Kidney capillary endothelial cell (primary cell): ENCODE results near the gene ADCY9.
"Not testable (repeated sequence)": the region's sequence is repeated elsewhere in the genome, so short reads cannot be mapped to it uniquely, and the experiment has no call there.

Source experiments
- DNase-seq: peaks from one replicate; pipeline ENCODE4 v3.0.0-alpha.2; 2018; ENCODE audit warnings: low spot score

The ADCY9 gene

GRCh38 chr16:4116325-4117249 lies at the start of gene ADCY9:
TSS of gene ADCY9 (minus strand) at chr16:4116442. CDS start at chr16:4115442, 1,000 bp downstream.
- DNase-seq: peak; percentile 61

- DNase-seq: no peak
These were observed 44.6 kb upstream of the ADCY9 start for GRCh38 chr16:4160658-4161430.

- DNase-seq: no peak
These were observed 43.5 kb upstream of the ADCY9 start for GRCh38 chr16:4159726-4160125.

- no peak for DNase-seq
These were observed 42.2 kb upstream of the ADCY9 start for GRCh38 chr16:4158143-4159093.

GRCh38 chr16:4157376-4157825 lies 41.2 kb upstream of the ADCY9 start:
- DNase-seq: no peak

GRCh38 chr16:4156503-4156902 lies 40.3 kb upstream of the ADCY9 start:
- DNase-seq: not testable (repeated sequence)

GRCh38 chr16:4153364-4153763 lies 37.1 kb upstream of the ADCY9 start:
- not testable (repeated sequence) for DNase-seq

GRCh38 chr16:4152267-4152666 lies 36.0 kb upstream of the ADCY9 start:
- DNase-seq: no peak

- no peak for DNase-seq
These were observed 31.0 kb upstream of the ADCY9 start for GRCh38 chr16:4147236-4147635.

GRCh38 chr16:4142268-4142667 lies 26.0 kb upstream of the ADCY9 start:
- no peak for DNase-seq

GRCh38 chr16:4141604-4142003 lies 25.4 kb upstream of the ADCY9 start:
- DNase-seq: no peak

GRCh38 chr16:4140652-4141051 lies 24.4 kb upstream of the ADCY9 start:
- no peak for DNase-seq

- no peak for DNase-seq
These were observed 23.7 kb upstream of the ADCY9 start for GRCh38 chr16:4139968-4140367.

GRCh38 chr16:4138713-4139112 lies 22.5 kb upstream of the ADCY9 start:
- no peak for DNase-seq

GRCh38 chr16:4137438-4137837 lies 21.2 kb upstream of the ADCY9 start:
- no peak for DNase-seq

- DNase-seq: no peak
These were observed 20.1 kb upstream of the ADCY9 start for GRCh38 chr16:4136229-4136813.

GRCh38 chr16:4135537-4135936 lies 19.3 kb upstream of the ADCY9 start:
- no peak for DNase-seq

- DNase-seq: no peak
These were observed 17.7 kb upstream of the ADCY9 start for GRCh38 chr16:4133897-4134372.

- DNase-seq: no peak
These were observed 15.4 kb upstream of the ADCY9 start for GRCh38 chr16:4131621-4132020.

- DNase-seq: no peak
These were observed 8.5 kb upstream of the ADCY9 start for GRCh38 chr16:4124535-4125294.
